H9 (cell line): ENCODE results near the gene PTPRQ. TPM values are rescaled to one million over a fixed set of nuclear protein-coding genes. Genes with fewer than 3 reads are reported as not detected.

ENCODE experiments used
- DNase-seq: peaks from one replicate; pipeline ENCODE4 v3.0.0-alpha.2; 2017
- H2AFZ ChIP-seq: one replicate; pipeline ENCODE4 v1.6.1; 2013; ENCODE audit warnings: mild to moderate bottlenecking, low read length, control low read depth, moderate library complexity
- H2AK5ac ChIP-seq: 2 replicates; pipeline ENCODE4 v1.6.1; 2013; ENCODE audit warnings: low read length, control low read depth, mixed read lengths; ENCODE audit not compliant: insufficient read length
- H2BK120ac ChIP-seq: one replicate; pipeline ENCODE4 v1.6.1; 2013; ENCODE audit warnings: low read depth, mild to moderate bottlenecking, low read length, control low read depth, inconsistent platforms; ENCODE audit not compliant: poor library complexity, severe bottlenecking
- H2BK12ac ChIP-seq: 2 replicates; pipeline ENCODE4 v1.6.1; 2013; ENCODE audit warnings: low read length, control low read depth, mixed read lengths, low read depth; ENCODE audit not compliant: insufficient read length
- H2BK15ac ChIP-seq: 2 replicates; pipeline ENCODE4 v1.6.1; 2013; ENCODE audit warnings: low read depth, low read length, control low read depth
- H2BK20ac ChIP-seq: one replicate; pipeline ENCODE4 v1.6.1; 2013; ENCODE audit warnings: low read depth, mild to moderate bottlenecking, low read length, control low read depth, inconsistent platforms; ENCODE audit not compliant: poor library complexity, severe bottlenecking
- H2BK5ac ChIP-seq: 2 replicates; pipeline ENCODE4 v1.6.1; 2013; ENCODE audit warnings: low read length, control low read depth, mixed read lengths; ENCODE audit not compliant: insufficient read length
- H3K14ac ChIP-seq: 2 replicates; pipeline ENCODE4 v1.6.1; 2013; ENCODE audit warnings: low read length, control low read depth; ENCODE audit not compliant: insufficient read depth
- H3K18ac ChIP-seq: 2 replicates; pipeline ENCODE4 v1.6.1; 2013; ENCODE audit warnings: low read depth, mild to moderate bottlenecking, mixed read lengths, low read length, control low read depth; ENCODE audit not compliant: insufficient read length
- H3K23ac ChIP-seq: 2 replicates; pipeline ENCODE4 v1.6.1; 2013; ENCODE audit warnings: low read length, control low read depth, mixed read lengths, low read depth; ENCODE audit not compliant: insufficient read length
- H3K23me2 ChIP-seq: 2 replicates; pipeline ENCODE4 v1.6.1; 2013; ENCODE audit warnings: low read depth, mild to moderate bottlenecking, mixed read lengths, low read length, control low read depth; ENCODE audit not compliant: insufficient read length, poor library complexity, severe bottlenecking
- H3K27ac ChIP-seq: 2 replicates; pipeline ENCODE4 v1.5.1; 2013; ENCODE audit warnings: low read length, control low read depth, mixed read lengths, low read depth; ENCODE audit not compliant: insufficient read length
- H3K27me3 ChIP-seq: 2 replicates; pipeline ENCODE4 v1.6.1; 2013; ENCODE audit warnings: low read length, control low read depth, inconsistent platforms; ENCODE audit not compliant: insufficient read depth
- H3K4ac ChIP-seq: 2 replicates; pipeline ENCODE4 v1.6.1; 2013; ENCODE audit warnings: low read depth, mild to moderate bottlenecking, control low read depth, inconsistent platforms, low read length, moderate library complexity
- H3K4me1 ChIP-seq: 2 replicates; pipeline ENCODE4 v1.6.1; 2013; ENCODE audit warnings: low read length, control low read depth, inconsistent platforms; ENCODE audit not compliant: insufficient read depth
- H3K4me2 ChIP-seq: 2 replicates; pipeline ENCODE4 v1.6.1; 2013; ENCODE audit warnings: low read length, control low read depth, mixed read lengths; ENCODE audit not compliant: insufficient read length, insufficient read depth
- H3K56ac ChIP-seq: 2 replicates; pipeline ENCODE4 v1.6.1; 2013; ENCODE audit warnings: low read depth, mild to moderate bottlenecking, mixed read lengths, low read length, control low read depth; ENCODE audit not compliant: insufficient read length
- H3K79me1 ChIP-seq: 2 replicates; pipeline ENCODE4 v1.6.1; 2013; ENCODE audit warnings: low read depth, mild to moderate bottlenecking, moderate library complexity, low read length, control low read depth, inconsistent platforms; ENCODE audit not compliant: insufficient read depth, poor library complexity, severe bottlenecking
- H3K79me2 ChIP-seq: 2 replicates; pipeline ENCODE4 v1.6.1; 2013; ENCODE audit warnings: low read length, control low read depth, inconsistent platforms; ENCODE audit not compliant: insufficient read depth
- H3K9ac ChIP-seq: 2 replicates; pipeline ENCODE4 v1.6.1; 2013; ENCODE audit warnings: low read length, control low read depth, mixed read lengths; ENCODE audit not compliant: insufficient read length; ENCODE audit errors: extremely low read depth
- H3K9me3 ChIP-seq: one replicate; pipeline ENCODE4 v1.6.1; 2013; ENCODE audit warnings: low read depth, low read length, inconsistent platforms; ENCODE audit not compliant: control insufficient read depth
- H3T11ph ChIP-seq: one replicate; pipeline ENCODE4 v1.6.1; 2013; ENCODE audit warnings: mild to moderate bottlenecking, low read length, control low read depth, inconsistent platforms
- H4K20me1 ChIP-seq: one replicate; pipeline ENCODE4 v1.6.1; 2013; ENCODE audit not compliant: control insufficient read depth, insufficient read length, insufficient read depth
- H4K5ac ChIP-seq: 2 replicates; pipeline ENCODE4 v1.6.1; 2013; ENCODE audit warnings: low read depth, mild to moderate bottlenecking, mixed read lengths, low read length, control low read depth; ENCODE audit not compliant: insufficient read length
- H4K8ac ChIP-seq: replicated peaks from 2 replicates; pipeline ENCODE4 v1.6.1; 2013; ENCODE audit warnings: low read length, control low read depth, mixed read lengths, low read depth; ENCODE audit not compliant: insufficient read length
- H4K91ac ChIP-seq: 2 replicates; pipeline ENCODE4 v1.6.1; 2013; ENCODE audit warnings: low read depth, mild to moderate bottlenecking, moderate library complexity, mixed read lengths, low read length, control low read depth; ENCODE audit not compliant: insufficient read length
- H3K27ac Mint-ChIP-seq, 3 experiments: 2 replicates in 2 of 3; 3 replicates in 1 of 3; pipeline ENCODE4 v1.8.0; 2020 to 2021; ENCODE audit warnings: mixed read lengths in 3 of 3, mild to moderate bottlenecking in 1 of 3, moderate library complexity in 1 of 3
- H3K27me3 Mint-ChIP-seq: 2 replicates; pipeline ENCODE4 v1.8.0; 2021; ENCODE audit warnings: low read depth, mild to moderate bottlenecking, moderate library complexity, mixed read lengths
- H3K36me3 Mint-ChIP-seq, 3 experiments: 2 replicates in 2 of 3; 3 replicates in 1 of 3; pipeline ENCODE4 v1.8.0; 2020 to 2021; ENCODE audit warnings: low read depth in 3 of 3, mixed read lengths in 3 of 3; ENCODE audit not compliant: insufficient read depth in 1 of 3
- H3K4me1 Mint-ChIP-seq, 2 experiments: 2 replicates each; pipeline ENCODE4 v1.8.0; 2020; ENCODE audit warnings: mixed read lengths in 2 of 2
- H3K4me3 Mint-ChIP-seq, 2 experiments: 2 replicates in 1 of 2; 3 replicates in 1 of 2; pipeline ENCODE4 v1.8.0; 2020 to 2021; ENCODE audit warnings: mild to moderate bottlenecking in 2 of 2, mixed read lengths in 2 of 2, moderate library complexity in 1 of 2
- H3K9me3 Mint-ChIP-seq, 2 experiments: 2 replicates in 1 of 2; 3 replicates in 1 of 2; pipeline ENCODE4 v1.8.0; 2020; ENCODE audit warnings: mild to moderate bottlenecking in 2 of 2, mixed read lengths in 2 of 2, moderate library complexity in 1 of 2
- CTCF ChIP-seq: fragments of 200-600 bp; sonication (generic); conservative IDR thresholded peaks from 3 replicates; pipeline ENCODE4 v1.8.0; 2021; ENCODE audit warnings: antibody characterized with exemption, mild to moderate bottlenecking
- WGBS: extraction: QIAGEN DNeasy Blood & Tissue Kit; methylation state at CpG from one replicate; pipeline ENCODE4 v1.1.7; 2013; ENCODE audit warnings: missing lambda C conversion rate, low lambda C conversion rate, mixed read lengths; ENCODE audit not compliant: insufficient read length; ENCODE audit errors: extremely low coverage; 5-methylcytosine and 5-hydroxymethylcytosine counted together
- total RNA-seq: library from RNA; stranded (reverse); gene quantifications from 2 replicates; pipeline ENCODE4 v1.2.1, GENCODE V29; 2021

The PTPRQ gene
- total RNA-seq, 1 experiment from 2014 or later, result not detected

DNA sequence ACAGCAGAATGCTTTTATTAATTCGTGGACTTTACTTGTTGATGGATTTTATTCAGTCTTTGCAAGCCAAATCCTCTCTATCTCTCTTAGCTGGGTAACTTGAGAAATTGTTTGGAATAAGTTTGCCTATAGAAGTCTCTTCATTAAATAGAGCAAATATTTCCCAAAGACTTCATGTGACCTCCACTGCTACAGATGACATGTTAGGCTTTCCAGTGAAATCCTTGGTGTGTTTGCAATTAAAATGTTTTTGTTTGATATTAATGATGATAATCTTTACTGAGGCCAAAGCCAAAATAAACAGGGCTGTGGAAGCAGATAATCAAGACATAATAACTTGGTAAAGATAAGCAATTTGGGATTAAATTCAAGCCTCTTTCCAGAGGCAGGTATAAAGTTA is 267.8 kb downstream of the PTPRQ start:
- Histone ChIP-seq H3K14ac (no peak overlapping the region), H3K56ac (no peak overlapping the region), H4K5ac (no peak overlapping the region), H3K4me2 (no peak overlapping the region), H3K23me2 (peaks cover 22% of the 10 kb centered on the region), H3T11ph (no peak overlapping the region), H2BK5ac (no peak overlapping the region), H3K4ac (no peak overlapping the region), H2BK12ac (no peak overlapping the region), H3K18ac (no peak overlapping the region), H3K27me3 (peaks cover 58% of the 10 kb centered on the region), H4K91ac (no peak overlapping the region), H3K9me3 (no peaks in the 10 kb centered on the region), H2BK15ac (no peak overlapping the region), H3K79me2 (no peaks in the 10 kb centered on the region), H3K4me1 (peaks cover 15% of the 10 kb centered on the region), H3K27ac (no peak overlapping the region), H3K79me1 (no peaks in the 10 kb centered on the region), H3K9ac (no peak overlapping the region), H2BK120ac (no peak overlapping the region), H2BK20ac (no peak overlapping the region), H4K8ac (no peak overlapping the region), H2AK5ac (no peak overlapping the region), H2AFZ (no peak overlapping the region), H3K23ac (no peak overlapping the region), H4K20me1 (no peaks in the 10 kb centered on the region)
- H3K36me3 Mint-ChIP-seq, result no peaks in the 10 kb centered on the region
- H3K4me3 Mint-ChIP-seq, result no peak overlapping the region
- H3K4me1 Mint-ChIP-seq, result peaks cover 77 to 79% of the 10 kb centered on the region in 2 experiments
- no peak overlapping the region for H3K27ac Mint-ChIP-seq
- TF ChIP-seq CTCF, result no peak
- H3K27me3 Mint-ChIP-seq, result peaks cover 85% of the 10 kb centered on the region
- DNase-seq, result no peak
- no peaks in the 10 kb centered on the region; a peak in 1 of 5 replicates for H3K9me3 Mint-ChIP-seq
- no CpG with 5 or more reads among the region's 1 CpG for WGBS
